Choroid plexus epithelial cell (primary cell): ENCODE results near the gene BUD13.

Source experiments
- DNase-seq: peaks from one replicate; pipeline ENCODE4 v3.0.0-alpha.2; 2010; ENCODE audit warnings: low read depth
- H3K4me3 ChIP-seq: 2 replicates; pipeline ENCODE4 v1.5.1; 2011; ENCODE audit warnings: low read depth, mild to moderate bottlenecking, control low read depth, low read length, moderate library complexity
- TF ChIP-seq, protein P1 (sequence below): conservative IDR thresholded peaks from 2 replicates; pipeline ENCODE4 v1.5.1; 2011; ENCODE audit warnings: low read depth, mild to moderate bottlenecking, control low read depth, inconsistent platforms, low read length, moderate library complexity

Gene BUD13

DNA sequence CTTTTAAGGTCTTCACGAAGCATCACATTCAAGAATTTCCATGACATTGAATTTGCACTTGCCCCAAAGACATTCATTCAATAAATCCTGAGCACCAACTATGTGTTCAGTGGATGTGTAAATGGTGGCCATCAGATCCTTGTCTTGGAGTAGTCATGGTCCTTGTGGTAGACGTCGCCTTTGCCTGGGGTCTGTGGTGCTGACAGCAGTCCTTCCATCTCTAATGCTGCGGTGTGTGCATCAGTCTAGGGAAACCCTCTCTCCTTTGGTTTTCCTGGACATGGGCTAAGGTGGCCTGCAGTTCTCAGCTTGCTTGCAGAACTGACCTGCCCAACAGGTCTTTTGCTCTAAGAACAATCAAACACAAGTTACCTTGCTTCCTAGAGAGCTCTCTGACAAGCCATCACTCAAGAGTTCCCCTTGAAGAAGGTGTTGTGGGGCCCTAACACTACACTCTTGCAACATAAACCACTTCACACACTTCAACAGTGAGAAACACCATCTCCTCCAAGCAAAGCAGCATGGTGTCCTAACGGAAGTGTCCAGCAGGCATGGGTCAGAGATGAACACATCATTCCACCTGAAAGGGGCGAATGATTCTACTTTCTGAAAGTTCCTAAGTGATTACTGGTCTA lies 72.1 kb downstream of the BUD13 start:
- H3K4me3 ChIP-seq = no peak overlapping the region
- no peak for DNase-seq
- TF ChIP-seq, protein P1, sequence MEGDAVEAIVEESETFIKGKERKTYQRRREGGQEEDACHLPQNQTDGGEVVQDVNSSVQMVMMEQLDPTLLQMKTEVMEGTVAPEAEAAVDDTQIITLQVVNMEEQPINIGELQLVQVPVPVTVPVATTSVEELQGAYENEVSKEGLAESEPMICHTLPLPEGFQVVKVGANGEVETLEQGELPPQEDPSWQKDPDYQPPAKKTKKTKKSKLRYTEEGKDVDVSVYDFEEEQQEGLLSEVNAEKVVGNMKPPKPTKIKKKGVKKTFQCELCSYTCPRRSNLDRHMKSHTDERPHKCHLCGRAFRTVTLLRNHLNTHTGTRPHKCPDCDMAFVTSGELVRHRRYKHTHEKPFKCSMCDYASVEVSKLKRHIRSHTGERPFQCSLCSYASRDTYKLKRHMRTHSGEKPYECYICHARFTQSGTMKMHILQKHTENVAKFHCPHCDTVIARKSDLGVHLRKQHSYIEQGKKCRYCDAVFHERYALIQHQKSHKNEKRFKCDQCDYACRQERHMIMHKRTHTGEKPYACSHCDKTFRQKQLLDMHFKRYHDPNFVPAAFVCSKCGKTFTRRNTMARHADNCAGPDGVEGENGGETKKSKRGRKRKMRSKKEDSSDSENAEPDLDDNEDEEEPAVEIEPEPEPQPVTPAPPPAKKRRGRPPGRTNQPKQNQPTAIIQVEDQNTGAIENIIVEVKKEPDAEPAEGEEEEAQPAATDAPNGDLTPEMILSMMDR = no peak
